NCI-H526 (cell line): Measurements from ENCODE around the gene CALML4.
"Not testable (repeated sequence)": the region's sequence is repeated elsewhere in the genome, so short reads cannot be mapped to it uniquely, and the experiment has no call there.

Source experiments
- DNase-seq, 2 experiments: peaks; one replicate each; lab custom pipeline; 2025; lab: John Stamatoyannopoulos, UW

The CALML4 gene, protein sequence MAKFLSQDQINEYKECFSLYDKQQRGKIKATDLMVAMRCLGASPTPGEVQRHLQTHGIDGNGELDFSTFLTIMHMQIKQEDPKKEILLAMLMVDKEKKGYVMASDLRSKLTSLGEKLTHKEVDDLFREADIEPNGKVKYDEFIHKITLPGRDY

DNA sequence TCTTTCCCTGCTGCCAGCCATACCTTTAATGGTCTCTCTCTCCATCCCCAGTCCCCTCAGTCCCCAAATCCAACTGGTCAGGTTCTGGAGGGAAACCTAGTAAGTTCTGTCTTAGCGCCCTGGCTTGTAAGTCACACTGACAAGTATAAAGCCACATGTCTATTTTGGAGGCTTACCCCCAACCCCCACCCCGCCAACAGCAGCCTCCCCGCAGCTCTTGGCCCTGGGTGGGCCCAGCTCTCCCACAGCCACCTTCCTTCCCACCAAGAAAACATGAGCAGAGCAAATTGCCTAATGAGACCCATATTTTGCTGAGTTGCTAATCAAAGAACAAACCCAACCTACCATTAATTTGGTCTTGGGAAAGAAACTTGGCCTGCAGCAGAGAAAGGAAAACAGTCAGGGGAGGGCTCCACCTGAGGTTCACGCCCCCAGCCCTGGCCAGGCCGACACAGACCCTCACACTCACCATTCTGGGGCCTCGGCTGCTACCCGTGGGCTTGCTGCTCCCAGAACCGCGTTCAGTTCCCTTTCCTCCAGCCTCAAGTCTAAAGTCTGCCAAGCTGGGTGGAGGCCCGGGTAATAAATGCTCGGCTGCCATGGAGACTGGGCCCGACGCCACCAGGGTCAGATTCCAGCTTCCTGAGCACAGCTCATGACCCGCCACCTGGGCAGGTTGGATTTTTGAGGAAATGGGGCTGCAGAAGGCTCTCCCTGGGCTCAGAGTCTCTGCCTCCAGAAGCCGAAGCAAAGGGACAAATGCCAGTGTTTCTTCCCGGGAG is at the start of gene CALML4:
CALML4 (minus strand) TSS at position 557 of the 782 bp plus-strand sequence; CDS start at position 472, 85 bp downstream.
- peak; percentile 59 to 91 for DNase-seq

DNA sequence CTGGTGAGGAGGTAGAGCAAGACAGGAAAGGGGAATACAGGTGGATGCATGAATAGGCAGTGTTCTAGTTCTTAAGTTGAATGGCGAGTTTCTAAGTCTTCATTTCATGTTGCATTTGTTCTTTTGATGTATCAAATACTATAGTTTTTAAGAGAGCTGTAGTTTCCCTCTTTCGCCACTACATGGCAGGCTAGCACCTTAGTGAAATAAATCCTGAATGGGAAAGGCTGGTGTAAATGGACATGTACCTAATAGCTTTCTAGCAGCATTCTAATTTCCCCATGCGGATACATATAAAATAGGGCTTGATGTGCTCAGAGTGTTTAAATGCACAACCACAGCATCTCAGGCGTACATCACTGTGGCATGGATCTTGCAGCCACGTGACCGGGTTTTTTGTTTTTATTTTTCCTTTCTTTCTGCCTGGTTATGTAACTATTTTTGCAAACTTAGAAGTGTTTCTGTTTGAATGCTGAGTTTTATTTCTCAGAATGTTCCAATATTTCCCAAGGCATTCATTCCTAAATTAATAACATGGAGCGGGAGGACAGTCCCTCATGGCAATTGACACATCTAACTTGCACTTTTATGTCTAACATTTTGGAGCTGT is 47.9 kb upstream of the CALML4 start:
- DNase-seq = peak; percentile 88 to 91

DNA sequence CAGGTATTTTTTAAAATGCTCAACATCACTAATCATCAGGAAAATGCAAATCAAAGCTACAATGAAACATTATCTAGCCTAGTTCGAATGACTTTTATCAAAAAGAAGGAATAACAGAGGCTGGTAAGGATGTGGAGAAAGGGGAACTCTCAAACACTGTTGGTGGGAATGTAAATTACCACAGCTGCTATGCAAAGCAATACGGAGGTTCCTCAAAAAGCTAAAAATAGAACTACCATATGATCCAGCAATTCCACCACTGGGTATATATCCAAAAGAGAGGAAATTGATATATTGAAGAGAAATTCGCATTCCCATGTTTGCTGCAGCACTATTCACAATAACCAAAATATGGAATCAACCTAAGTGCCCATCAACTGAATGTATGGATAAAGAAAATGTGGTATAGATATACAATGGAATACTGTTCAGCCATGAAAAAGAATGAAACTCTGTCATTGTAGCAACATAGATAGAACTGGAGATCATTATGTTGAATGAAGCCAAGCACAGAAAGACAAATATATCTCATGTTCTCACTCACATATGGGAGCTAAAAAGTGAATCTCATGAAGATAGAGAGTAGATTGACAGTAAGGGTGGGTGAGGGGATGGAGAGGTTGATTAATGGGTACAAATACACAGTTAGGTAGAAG is 44.1 kb upstream of the CALML4 start:
- peak; percentile 59 to 78 for DNase-seq

DNA sequence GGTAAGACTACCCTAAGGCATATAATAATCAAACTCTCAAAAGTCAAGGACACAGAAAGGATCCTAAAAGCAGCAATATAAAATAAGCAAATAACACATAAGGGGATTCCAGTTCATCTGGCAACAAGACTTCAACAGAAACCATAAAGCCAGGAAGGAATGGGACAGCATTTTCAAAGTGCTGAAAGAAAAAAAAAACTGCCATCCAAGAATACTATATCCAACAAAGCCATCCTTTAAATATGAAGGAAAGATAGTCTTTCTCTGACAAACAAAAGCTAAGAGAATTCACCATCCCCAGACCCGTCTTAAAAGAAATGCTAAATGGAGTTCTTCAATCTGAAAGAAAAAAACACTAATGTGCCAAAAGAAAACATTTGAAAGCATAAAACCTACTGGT is 39.1 kb upstream of the CALML4 start:
- no peak for DNase-seq

DNA sequence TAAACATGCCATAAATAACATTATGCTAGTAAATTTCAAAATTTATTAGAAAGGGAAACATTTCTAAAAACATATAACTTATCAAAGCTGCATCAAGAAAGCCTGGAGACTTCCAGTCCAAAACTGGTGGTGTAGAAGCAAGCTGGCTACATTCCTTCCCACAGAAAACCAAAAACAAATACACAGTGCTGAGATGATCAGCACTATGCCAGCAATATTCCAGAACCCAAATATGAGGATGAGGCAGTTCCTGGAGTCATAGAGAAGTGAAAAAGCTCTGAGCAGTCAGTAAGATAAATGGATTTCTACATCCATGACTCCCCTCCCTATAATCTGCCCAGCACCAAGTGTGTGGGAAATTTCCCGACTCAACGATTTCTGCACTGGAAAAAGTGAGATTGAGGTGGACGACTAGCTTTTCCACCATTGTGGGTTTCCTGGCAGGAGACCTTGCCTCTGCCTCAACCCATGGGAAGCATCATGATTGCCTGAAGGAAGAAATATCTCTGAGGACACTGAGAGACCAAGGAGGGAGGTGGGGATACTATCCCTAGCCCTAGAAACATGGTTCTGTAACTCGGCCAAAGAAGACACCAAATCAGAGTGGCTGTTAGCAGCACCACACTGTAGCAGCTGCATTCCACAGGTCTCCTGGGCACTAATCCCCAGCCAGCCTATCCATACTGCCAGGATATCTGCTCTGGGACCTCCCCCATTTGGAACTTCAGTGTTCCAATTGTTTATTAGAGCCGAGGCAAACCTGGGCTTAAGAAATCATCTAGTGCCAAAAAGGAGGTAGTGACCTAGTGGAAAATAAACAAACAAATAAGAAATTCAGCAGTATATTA is 36.2 kb upstream of the CALML4 start:
- no peak for DNase-seq

DNA sequence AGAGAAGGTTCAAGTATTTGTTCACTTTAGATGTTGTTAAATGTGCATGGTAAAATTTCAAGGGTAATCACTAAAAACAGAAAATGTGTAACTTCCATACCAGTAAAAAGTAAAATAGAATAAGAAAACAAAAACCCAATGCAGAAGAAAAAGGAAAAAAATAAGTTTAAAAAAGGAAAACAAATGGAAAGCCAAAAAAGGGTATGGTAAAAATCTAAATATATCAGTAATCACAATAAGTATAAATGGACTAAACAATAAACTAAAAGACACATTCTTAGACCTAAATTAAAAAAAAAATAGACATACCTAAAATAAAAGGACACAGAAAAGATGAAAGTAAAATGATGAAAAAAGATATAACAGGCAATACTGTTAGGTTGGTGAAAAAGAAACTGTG is 33.9 kb upstream of the CALML4 start:
- no peak for DNase-seq

DNA sequence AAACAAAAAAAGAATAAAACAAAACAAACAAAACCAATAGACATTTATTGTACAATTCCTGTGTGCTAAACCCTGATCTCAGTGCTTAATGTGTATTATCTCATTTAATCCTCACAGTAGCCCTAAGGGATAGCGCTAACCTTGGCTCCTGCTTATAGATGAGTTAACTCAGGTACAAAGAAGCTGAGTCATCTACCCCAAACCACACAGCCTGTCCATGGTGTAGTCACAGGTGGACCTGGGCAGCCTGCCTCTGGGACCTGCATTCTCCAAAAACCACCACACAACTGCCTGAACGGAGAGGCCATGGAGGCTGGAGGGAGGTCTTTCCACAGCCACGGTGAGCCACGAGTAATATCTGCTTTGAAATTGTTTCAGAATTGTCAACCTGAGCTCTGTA is 29.9 kb upstream of the CALML4 start:
- DNase-seq = no peak

DNA sequence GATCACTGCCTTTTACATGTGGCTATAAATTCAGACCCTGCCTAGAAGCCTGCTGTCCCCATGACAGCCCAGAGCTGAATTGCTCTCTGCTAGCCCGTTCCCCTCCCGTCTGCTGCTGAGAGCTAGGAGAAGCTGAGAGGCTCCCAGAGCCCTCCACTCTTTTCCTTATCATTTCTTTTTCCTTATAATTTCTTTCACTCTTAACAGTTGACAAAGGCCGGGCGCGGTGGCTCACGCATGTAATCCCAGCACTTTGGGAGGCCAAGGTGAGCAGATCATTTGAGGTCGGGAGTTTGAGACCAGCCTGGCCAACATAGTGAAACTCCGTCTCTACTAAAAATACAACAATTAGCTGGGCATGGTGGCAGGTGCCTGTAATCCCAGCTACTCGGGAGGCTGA is 29.4 kb upstream of the CALML4 start:
- DNase-seq = not testable (repeated sequence)

DNA sequence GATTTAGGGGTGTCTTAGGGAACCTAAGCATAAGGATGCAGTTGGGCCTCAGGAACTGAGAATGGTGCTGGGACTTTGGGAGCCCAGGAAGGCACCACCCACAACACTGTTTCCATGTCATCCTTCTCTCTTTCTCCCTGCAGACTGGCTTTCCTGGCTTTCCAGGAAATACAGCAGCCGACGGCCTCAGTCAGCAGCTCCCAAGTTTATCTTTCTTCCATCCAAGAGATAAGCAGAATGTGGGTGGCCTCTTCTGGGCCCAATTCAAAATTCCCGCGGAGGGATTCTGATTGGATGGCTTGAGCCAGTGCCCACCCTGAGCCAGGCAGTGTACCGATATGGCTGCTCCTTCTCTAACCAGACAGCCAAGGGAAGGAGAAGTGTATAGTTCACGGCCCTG is 28.9 kb upstream of the CALML4 start:
- no peak for DNase-seq

DNA sequence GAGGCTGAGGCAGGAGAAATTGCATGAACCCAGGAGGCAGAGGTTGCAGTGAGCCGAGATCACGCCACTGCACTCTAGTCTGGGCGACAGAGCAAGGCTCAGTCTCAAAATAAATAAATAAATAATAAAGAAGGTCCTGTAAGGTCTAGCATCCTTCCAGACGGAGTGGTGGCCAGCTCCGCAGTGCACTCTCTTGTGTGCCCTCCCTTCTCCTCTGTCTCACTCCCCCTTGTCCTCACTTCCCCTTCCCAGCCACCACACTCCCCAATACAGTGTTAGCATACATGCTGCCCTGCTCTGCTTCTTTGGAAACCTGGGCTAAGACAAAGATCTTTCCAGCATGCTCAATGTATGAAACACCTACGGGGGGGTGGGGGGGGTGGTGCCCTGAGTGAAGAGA is 27.8 kb upstream of the CALML4 start:
- DNase-seq = no peak

DNA sequence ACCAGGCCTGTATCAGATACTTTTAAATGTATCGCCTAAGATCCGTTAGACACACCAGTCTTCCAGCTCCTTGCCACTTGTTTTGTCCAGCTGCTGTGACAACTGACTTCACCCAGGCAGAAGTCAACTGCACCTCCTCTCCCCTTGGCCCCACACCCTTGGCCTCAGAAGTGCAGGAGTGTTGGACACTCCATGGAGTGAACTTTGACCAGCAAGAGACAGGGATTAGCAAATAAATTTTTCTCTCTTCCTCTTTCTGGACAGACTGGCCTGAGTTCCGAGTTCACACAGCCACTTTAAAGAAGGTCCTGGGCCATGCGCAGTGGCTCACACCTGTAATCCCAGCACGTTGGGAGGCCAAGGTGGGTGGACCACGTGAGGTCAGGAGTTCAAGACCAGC is 27.3 kb upstream of the CALML4 start:
- no peak for DNase-seq

DNA sequence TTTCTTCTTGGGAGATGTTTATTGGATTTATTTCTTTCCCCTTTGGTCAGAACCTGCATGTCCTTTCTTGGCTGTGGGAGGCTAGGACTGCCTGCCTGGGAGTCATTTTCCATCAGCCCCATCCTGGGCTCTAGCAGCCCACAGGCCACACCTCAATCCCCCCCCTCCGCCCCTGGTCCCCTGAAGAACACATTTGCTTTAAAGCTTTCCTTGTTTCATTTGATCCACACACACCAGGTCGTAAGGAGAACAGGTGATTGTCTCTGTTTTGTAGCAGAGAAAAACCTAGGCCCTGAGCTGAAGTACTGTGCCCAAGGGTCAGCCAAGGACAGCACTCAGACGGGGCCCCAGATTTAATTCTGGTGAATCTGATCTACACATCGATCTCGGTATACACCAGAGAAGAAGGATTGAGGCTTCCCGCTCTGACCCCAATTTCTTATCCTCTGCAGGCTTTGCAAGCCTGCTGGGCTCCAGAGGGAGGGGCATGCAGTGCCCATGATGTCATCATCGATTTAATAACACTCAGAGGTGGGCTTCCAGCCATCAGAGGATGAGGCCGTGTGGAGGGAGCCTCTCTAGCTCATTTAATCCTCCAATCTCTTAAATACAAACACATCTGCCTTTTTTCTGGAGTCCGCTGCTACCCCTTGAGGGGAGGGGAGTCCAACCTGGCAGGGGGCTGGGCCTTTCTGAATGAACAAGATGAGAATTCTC is 26.1 kb upstream of the CALML4 start:
- DNase-seq = no peak

DNA sequence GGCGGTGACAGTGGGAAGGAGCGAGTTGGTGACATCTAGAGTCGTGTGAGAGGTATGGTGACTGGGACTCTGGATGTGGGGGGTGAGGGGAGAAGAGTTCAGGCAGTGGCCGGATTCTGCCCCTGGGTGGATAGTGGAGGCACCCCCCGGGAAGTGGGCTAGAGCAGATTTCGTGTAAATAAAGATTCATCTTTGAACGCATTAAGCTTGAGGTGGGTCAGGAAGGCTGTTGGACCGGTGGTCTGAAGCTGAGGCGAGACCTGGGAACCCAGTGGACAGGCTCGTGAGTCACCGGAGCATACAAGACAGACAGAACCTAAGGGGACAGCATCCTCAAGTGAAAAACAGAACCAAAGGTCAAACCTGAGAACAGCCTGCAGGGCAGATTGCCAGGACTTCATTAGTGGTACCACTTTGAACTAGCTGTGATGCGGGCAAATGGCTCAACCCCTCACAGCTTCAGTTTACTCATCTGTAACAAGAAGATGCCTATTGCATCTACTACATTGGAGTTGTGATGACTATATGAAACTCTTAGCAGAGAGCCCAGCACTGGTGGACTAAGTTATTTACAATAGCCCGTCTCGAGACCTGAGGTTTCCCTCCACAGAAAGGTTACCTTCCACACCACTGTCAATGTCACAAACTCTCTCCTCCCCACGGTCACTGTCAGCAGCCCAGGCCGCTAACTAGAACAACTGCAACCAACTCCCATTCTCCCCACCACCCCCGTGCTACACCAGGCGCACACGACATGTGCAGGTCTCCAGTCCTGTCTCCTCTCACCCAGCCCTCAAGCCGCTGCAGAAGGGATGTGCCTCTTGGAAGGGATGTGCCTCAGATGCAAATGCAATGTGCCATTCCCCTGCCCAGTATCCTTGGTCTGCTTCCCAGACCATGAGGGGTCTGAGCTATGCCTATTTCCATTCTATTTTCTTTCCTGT is 25.3 kb upstream of the CALML4 start:
- peak in 1 of 2 experiments; percentile 12 for DNase-seq

DNA sequence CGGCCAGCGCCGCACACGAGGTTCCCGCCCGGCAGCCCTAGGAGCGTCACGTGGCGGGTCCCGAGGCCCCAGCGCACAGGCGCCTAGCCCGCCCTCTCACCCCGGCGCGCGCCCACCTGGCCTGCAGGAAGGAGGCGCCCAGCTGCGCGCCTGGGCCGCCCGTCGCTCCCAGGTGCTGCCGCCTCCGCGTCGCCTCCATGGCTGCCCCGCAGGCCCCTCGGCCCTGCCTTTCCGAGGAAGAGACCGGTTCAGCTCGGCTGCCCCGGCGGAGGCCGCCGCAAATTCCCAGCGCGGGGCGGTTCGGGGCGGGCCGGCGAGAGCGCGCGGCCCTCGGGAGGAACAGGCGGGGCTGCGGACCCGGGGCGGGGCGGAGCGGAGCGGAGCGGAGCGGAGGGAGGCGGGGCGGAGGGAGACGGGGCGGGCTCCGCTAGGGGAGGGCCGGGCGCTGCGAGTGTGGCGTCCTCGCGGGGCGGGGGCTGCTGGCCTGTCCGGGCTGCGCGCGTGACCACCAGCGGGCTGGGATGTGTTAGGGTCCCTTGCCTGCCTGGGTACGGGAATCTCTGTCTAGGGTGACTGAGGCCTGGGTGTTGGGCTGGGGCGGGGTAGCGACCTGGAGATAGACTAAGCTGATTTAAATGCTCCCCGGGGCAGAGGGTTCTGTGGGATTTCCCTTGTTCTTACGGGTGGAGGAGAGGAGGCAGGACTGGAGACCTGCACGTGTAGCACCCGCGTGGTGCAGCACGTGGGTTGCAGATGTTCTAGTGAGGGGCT is 24.4 kb upstream of the CALML4 start, which contains the start of gene CLN6:
CLN6 (minus strand) TSS at position 343 of the 771 bp plus-strand sequence; CDS start at position 199, 144 bp downstream.
- DNase-seq = peak; percentile 71 to 90

DNA sequence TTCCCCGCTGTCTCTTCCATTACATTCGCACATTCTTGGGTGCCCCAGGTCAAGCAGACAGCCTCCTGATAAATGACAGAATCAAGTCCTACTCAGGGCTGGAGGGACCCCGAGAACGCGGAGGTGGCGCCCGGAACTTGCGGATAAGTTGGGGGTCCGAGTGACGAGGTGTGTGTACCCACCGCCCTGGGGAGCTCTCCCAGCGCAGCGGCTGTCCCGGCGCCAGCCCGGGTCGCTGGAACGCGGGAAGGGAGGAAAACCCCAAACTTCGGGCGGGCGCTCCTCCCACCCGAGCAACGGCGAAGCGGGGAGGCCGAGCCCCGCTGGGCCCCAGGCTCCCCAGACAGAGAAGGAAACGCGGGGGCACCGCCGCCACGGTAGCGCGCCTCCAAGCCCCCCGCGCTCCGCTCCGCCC is 23.8 kb upstream of the CALML4 start:
- DNase-seq = peak in 1 of 2 experiments; percentile 57

DNA sequence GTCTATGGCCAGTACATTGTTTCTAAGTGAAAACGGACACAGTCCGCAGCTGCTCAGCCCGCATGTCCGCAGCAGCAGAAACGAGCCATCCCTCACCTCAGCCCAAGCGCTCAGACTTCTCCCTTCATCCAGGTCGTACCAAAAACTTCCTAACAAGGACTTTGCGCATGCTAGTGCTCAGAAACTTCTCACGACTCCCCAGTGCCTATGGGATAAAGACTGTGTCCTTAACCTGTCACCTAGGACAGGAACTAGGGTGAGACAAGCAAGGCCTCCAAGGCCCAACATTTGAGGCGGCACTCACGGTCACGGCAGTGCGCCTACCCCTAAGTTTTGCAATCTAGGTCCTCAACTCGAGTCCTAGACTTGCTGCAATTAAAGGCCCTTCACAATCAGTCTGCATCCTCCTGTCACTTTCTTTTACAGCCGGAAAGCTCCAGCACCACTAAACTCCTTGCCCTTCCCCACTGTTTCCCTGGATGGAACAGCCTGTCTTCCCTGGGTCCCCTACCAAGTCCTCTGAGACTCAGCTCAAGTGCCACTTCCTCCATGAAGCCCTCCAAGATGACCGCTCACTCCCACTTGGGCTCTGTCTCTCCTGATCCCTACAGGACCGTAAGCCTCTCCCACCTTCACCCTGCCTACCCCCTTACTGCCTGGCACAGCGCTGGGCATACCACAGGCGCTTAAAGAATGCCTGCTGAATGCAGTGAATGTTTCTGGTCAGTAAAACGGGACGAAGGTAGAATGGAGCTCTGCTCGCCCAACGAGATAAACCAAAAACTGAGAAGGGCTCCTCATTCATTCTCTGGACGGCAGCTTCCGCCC is 23.2 kb upstream of the CALML4 start:
- peak; percentile 36 to 57 for DNase-seq

DNA sequence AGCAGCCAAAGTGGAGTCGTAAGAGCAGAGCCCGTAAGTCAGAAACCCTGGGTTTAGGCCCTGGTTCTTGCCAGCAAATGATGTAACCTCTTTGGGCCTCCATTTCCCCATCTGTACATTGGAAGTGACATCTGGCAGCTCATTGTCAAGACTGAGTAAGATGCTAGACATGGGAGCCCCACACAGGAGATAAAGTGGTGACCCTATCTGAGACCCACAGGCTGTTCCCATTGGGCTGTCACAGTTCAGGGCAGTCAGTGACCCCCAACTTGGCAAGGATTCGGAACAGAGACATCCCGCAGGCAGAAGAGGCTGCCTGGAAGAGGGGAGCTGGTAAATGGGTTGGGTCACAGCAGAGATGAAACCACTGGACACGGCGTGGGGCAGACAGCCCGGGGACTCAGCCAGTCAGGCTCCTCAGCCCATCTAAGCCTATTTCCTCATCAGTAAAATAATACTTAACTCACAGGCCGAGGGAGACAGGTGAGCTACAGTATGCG is 22.6 kb upstream of the CALML4 start:
- DNase-seq = no peak

DNA sequence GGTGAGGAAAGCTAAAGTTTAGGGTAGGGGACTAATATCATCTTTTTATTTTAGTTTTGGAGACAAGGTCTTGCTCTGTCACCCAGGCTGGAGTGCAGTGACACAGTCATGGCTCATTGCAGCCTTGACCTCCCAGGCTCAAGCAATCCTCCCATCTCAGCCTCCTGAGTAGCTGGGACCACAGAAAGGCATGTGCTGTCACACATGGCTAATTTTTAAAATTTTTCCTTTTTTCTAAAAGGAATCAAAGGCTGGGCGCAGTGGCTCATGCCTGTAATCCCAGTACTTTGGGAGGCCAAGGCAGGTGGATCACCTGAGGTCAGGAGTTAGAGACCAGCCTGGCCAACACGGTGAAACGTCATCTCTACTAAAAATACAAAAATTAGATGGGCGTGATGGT is 20.3 kb upstream of the CALML4 start:
- not testable (repeated sequence) for DNase-seq
